SK-N-SH (cell line): ENCODE results near the gene PSME2. TPM values are rescaled to one million over a fixed set of nuclear protein-coding genes. Genes with fewer than 3 reads are reported as not detected.

Experiments
- CTCF ChIA-PET: fragments of 300-600, 350-600 bp; formaldehyde crosslinking; extraction: SDS; loops from one replicate; lab custom pipeline; 2021; lab: Yijun Ruan, JAX
- POLR2A ChIA-PET: fragments of 350-600 bp; sonication (Branson Sonifier 250); formaldehyde crosslinking; extraction: SDS; loops from one replicate; lab custom pipeline; 2020; ENCODE audit warnings: antibody characterized with exemption, inconsistent platforms; lab: Yijun Ruan, JAX
- DNase-seq: peaks from one replicate; pipeline ENCODE4 v3.0.0; 2012
- H2AFZ ChIP-seq: fragments of 200-600 bp; sonication (generic); 2 replicates; pipeline ENCODE4 v1.8.1; 2016; ENCODE audit warnings: antibody characterized with exemption, mild to moderate bottlenecking, low read depth
- H3F3A ChIP-seq: fragments of 200-600 bp; sonication (generic); replicated peaks from 2 replicates; pipeline ENCODE3; 2016; ENCODE audit warnings: antibody characterized with exemption, mild to moderate bottlenecking; ENCODE audit not compliant: insufficient read depth
- H3K27ac ChIP-seq, 2 experiments: fragments of 200-500 bp in 1 of 2; fragments of 200-600 bp in 1 of 2; sonication (Bioruptor generic) in 1 of 2; sonication (generic), shearing (Covaris generic) in 1 of 2; 2 replicates each; pipeline versions ENCODE4 v1.5.1 to v1.6.1; 2014 to 2016; ENCODE audit warnings: low read depth in 2 of 2, inconsistent platforms in 1 of 2, low read length in 1 of 2, mild to moderate bottlenecking in 1 of 2, mixed read lengths in 1 of 2
- H3K27me3 ChIP-seq: fragments of 200-600 bp; sonication (generic), shearing (Covaris generic); 2 replicates; pipeline ENCODE4 v1.6.1; 2016; ENCODE audit warnings: mixed run types; ENCODE audit not compliant: insufficient read depth
- H3K36me3 ChIP-seq, 2 experiments: fragments of 200-500 bp in 1 of 2; fragments of 200-600 bp in 1 of 2; sonication (Bioruptor generic) in 1 of 2; sonication (generic) in 1 of 2; replicated peaks in 1 of 2; 2 replicates each; pipeline versions ENCODE3 to v1.5.1; 2014 to 2016; ENCODE audit warnings: low read length in 1 of 2, mild to moderate bottlenecking in 1 of 2; ENCODE audit not compliant: insufficient read depth in 2 of 2, control insufficient read depth in 1 of 2
- H3K4me1 ChIP-seq, 2 experiments: fragments of 200-500 bp in 1 of 2; fragments of 200-600 bp in 1 of 2; sonication (Bioruptor generic) in 1 of 2; sonication (generic), shearing (Covaris generic) in 1 of 2; 2 replicates each; pipeline versions ENCODE4 v1.5.1 to v1.6.1; 2014 to 2016; ENCODE audit warnings: low read depth in 1 of 2, low read length in 1 of 2, mixed run types in 1 of 2; ENCODE audit not compliant: insufficient read depth in 2 of 2, control insufficient read depth in 1 of 2
- H3K4me2 ChIP-seq: fragments of 200-600 bp; sonication (generic), shearing (Covaris generic); 2 replicates; pipeline ENCODE4 v1.6.1; 2017; ENCODE audit warnings: mixed run types
- H3K4me3 ChIP-seq, 2 experiments: fragments of 200-500 bp in 1 of 2; fragments of 200-600 bp in 1 of 2; sonication (Bioruptor generic) in 1 of 2; sonication (generic), shearing (Covaris generic) in 1 of 2; 2 replicates each; pipeline versions ENCODE4 v1.5.1 to v1.8.1; 2014 to 2016; ENCODE audit warnings: low read depth in 2 of 2, inconsistent platforms in 1 of 2, low read length in 1 of 2, mild to moderate bottlenecking in 1 of 2, mixed read lengths in 1 of 2, moderate library complexity in 1 of 2
- H3K79me2 ChIP-seq: fragments of 200-600 bp; sonication (generic); 2 replicates; pipeline ENCODE4 v1.8.1; 2017; ENCODE audit warnings: mild to moderate bottlenecking; ENCODE audit not compliant: insufficient read depth
- H3K9ac ChIP-seq: fragments of 200-600 bp; sonication (generic); 2 replicates; pipeline ENCODE4 v1.6.1; 2017; ENCODE audit warnings: mixed run types
- H3K9me2 ChIP-seq: fragments of 200-600 bp; sonication (generic); 2 replicates; pipeline ENCODE4 v1.6.1; 2017; ENCODE audit warnings: mixed run types
- H3K9me3 ChIP-seq: fragments of 200-600 bp; sonication (generic); 2 replicates; pipeline ENCODE4 v1.6.1; 2017; ENCODE audit warnings: mixed run types, mild to moderate bottlenecking, moderate library complexity
- H4K20me1 ChIP-seq: fragments of 200-600 bp; sonication (generic); 2 replicates; pipeline ENCODE4 v1.6.1; 2017; ENCODE audit warnings: mild to moderate bottlenecking, mixed run types; ENCODE audit not compliant: insufficient read depth
- EP300 ChIP-seq, 2 experiments: IDR thresholded peaks; 2 replicates each; pipeline versions ENCODE4 v1.4.0 to v1.6.1; 2012; ENCODE audit warnings: borderline replicate concordance in 1 of 2, low read depth in 1 of 2, low read length in 1 of 2
- FOSL2 ChIP-seq: IDR thresholded peaks from 2 replicates; pipeline ENCODE4 v1.4.0; 2012; ENCODE audit warnings: low read depth, mild to moderate bottlenecking, moderate library complexity, borderline replicate concordance
- FOXM1 ChIP-seq: IDR thresholded peaks from 2 replicates; pipeline ENCODE4 v1.4.0; 2012; ENCODE audit warnings: low read depth, mild to moderate bottlenecking
- GATA2 ChIP-seq: sonication (generic); formaldehyde crosslinking; IDR thresholded peaks from 2 replicates; pipeline ENCODE4 v1.5.0; 2020; ENCODE audit warnings: mild to moderate bottlenecking, missing genetic modification reagents
- JUND ChIP-seq: IDR thresholded peaks from 2 replicates; pipeline ENCODE4 v1.4.0; 2012
- NRF1 ChIP-seq: IDR thresholded peaks from 2 replicates; pipeline ENCODE4 v1.6.1; 2012; ENCODE audit warnings: low read depth, mild to moderate bottlenecking, low read length
- POLR2AphosphoS5 ChIP-seq: IDR thresholded peaks from 2 replicates; pipeline ENCODE4 v1.6.1; 2012; ENCODE audit warnings: low read depth, low read length
- TEAD4 ChIP-seq: IDR thresholded peaks from 2 replicates; pipeline ENCODE4 v1.4.0; 2012; ENCODE audit warnings: mild to moderate bottlenecking, borderline replicate concordance; ENCODE audit not compliant: insufficient read depth
- WGBS: methylation state at CpG from one replicate; pipeline ENCODE4 v1.1.6; 2017; ENCODE audit warnings: low lambda C conversion rate; 5-methylcytosine and 5-hydroxymethylcytosine counted together
- polyA plus RNA-seq, 3 experiments: library from polyadenylated mRNA; depleted of rRNA; stranded (reverse); fragments of >200 nt; gene quantifications; 2 replicates each; pipeline ENCODE4 v1.2.3, GENCODE V29; 2012
- TF ChIP-seq, protein P1 (sequence below): IDR thresholded peaks from 2 replicates; pipeline ENCODE4 v1.4.0; 2012; ENCODE audit warnings: low read depth, borderline replicate concordance
- TF ChIP-seq, protein P2 (sequence below): IDR thresholded peaks from 2 replicates; pipeline ENCODE4; 2012

PSME2 gene
- polyA plus RNA-seq, 1 of the 3 experiments (the other 2 are of a cell fraction): 147 TPM

DNA sequence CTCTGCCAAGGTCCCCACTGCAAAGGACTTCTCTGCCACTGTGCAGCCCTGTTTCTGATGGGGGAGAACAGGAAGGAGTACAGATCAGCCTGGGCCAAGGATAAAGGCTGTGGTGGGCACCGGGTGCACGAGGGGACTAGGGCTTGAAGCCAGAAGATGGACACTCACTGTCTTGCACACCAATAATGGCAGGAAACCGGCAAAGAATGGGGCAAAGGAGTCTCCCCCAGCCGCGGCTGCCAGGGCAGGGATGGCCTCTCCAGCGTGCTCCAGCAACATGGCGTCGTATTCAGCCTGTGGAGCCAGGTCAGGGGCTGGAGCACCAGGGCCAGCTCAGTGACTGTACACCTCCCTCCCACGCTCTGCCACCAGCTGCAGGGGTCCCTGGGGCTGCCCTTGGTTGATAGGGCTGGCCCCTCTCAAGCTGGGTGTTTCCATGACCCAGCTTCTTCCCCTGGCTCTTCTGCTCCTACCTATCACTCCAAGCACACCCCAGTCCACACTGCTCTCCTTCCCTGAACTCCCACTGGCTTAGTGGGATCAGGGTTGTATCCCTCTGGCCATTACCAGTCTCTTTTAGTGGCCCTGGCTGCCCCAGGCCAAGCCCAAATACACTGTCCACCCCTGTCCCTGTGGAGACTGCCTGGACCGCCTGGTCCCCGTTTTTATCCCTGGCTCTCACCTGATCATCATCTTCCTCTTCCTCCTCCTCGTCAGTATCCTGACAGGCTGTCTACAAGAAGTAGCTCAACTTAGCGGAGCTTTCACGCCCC, 35.9 kb upstream of the PSME2 start (continued):
- TF ChIP-seq, protein P1, sequence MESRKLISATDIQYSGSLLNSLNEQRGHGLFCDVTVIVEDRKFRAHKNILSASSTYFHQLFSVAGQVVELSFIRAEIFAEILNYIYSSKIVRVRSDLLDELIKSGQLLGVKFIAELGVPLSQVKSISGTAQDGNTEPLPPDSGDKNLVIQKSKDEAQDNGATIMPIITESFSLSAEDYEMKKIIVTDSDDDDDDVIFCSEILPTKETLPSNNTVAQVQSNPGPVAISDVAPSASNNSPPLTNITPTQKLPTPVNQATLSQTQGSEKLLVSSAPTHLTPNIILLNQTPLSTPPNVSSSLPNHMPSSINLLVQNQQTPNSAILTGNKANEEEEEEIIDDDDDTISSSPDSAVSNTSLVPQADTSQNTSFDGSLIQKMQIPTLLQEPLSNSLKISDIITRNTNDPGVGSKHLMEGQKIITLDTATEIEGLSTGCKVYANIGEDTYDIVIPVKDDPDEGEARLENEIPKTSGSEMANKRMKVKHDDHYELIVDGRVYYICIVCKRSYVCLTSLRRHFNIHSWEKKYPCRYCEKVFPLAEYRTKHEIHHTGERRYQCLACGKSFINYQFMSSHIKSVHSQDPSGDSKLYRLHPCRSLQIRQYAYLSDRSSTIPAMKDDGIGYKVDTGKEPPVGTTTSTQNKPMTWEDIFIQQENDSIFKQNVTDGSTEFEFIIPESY: no peak
- TF ChIP-seq GATA2 (no peak), POLR2AphosphoS5 (no peak), NRF1 (no peak), EP300 (IDR thresholded peaks at IDR 0.05; ENCODE audit: borderline replicate concordance in 1 of 2, low read depth in 1 of 2, low read length in 1 of 2) (no peak), TEAD4 (no peak)
- TF ChIP-seq, protein P2, sequence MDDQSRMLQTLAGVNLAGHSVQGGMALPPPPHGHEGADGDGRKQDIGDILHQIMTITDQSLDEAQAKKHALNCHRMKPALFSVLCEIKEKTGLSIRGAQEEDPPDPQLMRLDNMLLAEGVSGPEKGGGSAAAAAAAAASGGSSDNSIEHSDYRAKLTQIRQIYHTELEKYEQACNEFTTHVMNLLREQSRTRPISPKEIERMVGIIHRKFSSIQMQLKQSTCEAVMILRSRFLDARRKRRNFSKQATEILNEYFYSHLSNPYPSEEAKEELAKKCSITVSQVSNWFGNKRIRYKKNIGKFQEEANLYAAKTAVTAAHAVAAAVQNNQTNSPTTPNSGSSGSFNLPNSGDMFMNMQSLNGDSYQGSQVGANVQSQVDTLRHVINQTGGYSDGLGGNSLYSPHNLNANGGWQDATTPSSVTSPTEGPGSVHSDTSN: no peak
- TF ChIP-seq, all 33 proteins: peak for 0

DNA sequence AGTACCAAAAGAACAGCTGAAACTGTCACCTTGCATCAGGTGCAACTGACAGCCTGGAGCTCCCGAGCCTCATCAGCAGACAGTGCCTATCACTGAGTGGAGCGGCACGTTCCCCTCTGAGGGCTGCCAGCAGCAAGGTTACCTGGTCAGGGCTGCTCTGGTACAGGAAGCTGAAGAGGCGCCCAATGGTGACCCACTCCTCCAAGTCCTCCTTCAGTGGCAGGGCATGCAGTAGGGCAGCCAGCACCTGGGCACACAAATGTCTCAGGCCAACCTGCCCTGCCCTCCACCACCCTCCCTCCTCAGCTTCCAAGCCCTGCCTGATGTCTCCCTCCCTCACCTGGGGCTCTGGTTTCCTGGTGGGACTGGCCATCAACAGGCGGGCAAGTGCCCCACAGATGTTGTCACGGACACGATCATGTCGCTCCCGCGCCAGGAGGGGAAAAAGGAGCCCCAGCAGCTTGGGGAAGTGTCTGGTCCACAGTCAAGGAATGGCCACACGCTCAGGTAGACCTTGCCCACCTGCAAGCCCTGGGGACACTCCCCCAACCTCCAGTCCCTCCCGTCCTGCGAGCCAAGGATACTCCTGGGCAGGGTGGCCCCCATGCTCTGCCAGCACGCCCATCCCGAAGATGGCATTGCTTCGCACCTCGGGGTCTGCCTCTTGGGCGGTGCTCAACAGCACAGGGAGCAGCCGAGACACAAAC, 35.1 kb upstream of the PSME2 start:
- no peak for DNase-seq
- Histone ChIP-seq H3K36me3 (peaks cover 15 to 95% of the 10 kb centered on the region in 2 experiments), H4K20me1 (no peaks in the 10 kb centered on the region), H3K9ac (no peak overlapping the region), H3K27ac (no peak overlapping the region; a peak in 1 of 4 replicates), H3F3A (peaks cover 11% of the 10 kb centered on the region), H3K27me3 (no peaks in the 10 kb centered on the region), H3K4me1 (peaks cover 0 to 11% of the 10 kb centered on the region in 2 experiments; a peak in 2 of 4 replicates), H3K9me3 (no peaks in the 10 kb centered on the region), H3K9me2 (no peaks in the 10 kb centered on the region), H3K4me2 (no peak overlapping the region), H3K79me2 (peaks cover under 1% of the 10 kb centered on the region; the same call in 1 of the 2 replicates), H2AFZ (no peak overlapping the region)
- CTCF ChIA-PET: interaction anchor here (0.9 to 2.4 kb wide), 3 partner anchors 21 to 124 kb away, joined by 3 to 11 read pairs (median 3); partner anchors contain the start of gene IRF9
- 100% methylated on average over 2 of the region's 19 CpGs for WGBS
- POLR2A ChIA-PET: interaction anchor here (0.8 to 3.3 kb wide), 4 partner anchors 9 to 20 kb away, joined by 4 to 21 read pairs (median 10); partner anchors contain the start of genes IRF9, REC8 and TM9SF1
- TF ChIP-seq FOXM1 (no peak), FOSL2 (no peak), JUND (no peak)
- TF ChIP-seq, all 33 proteins: peak for 0
- no peak overlapping the region for H3K4me3 ChIP-seq
